GM12878 (cell line): ENCODE data around the gene SYNPO. TPM values are rescaled to one million over a fixed set of nuclear protein-coding genes. Genes with fewer than 3 reads are reported as not detected.

Experiments used
- ATAC-seq: fragments of 200-7000 bp; cut with Tn5 transposase; 3 replicates; pipeline ENCODE4 v1.9.1; 2020; ENCODE audit warnings: mild to moderate bottlenecking, moderate library complexity
- BruUV-seq: library from RNA; stranded (reverse); fragments of 400-500 nt; replicated peaks from 2 replicates; lab custom pipeline; 2021; lab: Mats Ljungman, UMichigan
- CTCF ChIA-PET: fragments of 300-600 bp; sonication (Branson Sonifier 250); formaldehyde crosslinking; extraction: SDS; loops from one replicate; lab custom pipeline; 2021; ENCODE audit warnings: inconsistent platforms; lab: Yijun Ruan, JAX
- POLR2A ChIA-PET: fragments of 350-600 bp; formaldehyde crosslinking; extraction: SDS; loops from one replicate; lab custom pipeline; 2021; ENCODE audit warnings: inconsistent platforms; lab: Charles Lee
- RAD21 ChIA-PET: fragments of 300-600 bp; sonication (Branson Sonifier 250); formaldehyde crosslinking; loops from one replicate; lab custom pipeline; 2023; ENCODE audit warnings: antibody characterized with exemption; ENCODE audit not compliant: unreplicated experiment; lab: Charles Lee
- SMC1A ChIA-PET: fragments of 300-600 bp; sonication (Branson Sonifier 250); formaldehyde crosslinking; loops from one replicate; lab custom pipeline; 2023; ENCODE audit not compliant: unreplicated experiment, uncharacterized antibody; lab: Charles Lee
- DNase-seq: peaks from one replicate; pipeline ENCODE4 v3.0.0-alpha.2; 2011; ENCODE audit warnings: low read depth, low spot score
- FAIRE-seq: peaks from 3 replicates; lab custom pipeline; 2011; peaks lifted over from hg19 to GRCh38; lab: Jason Lieb, UNC
- H2AFZ ChIP-seq: 2 replicates; pipeline ENCODE4 v1.6.0; 2011; ENCODE audit warnings: low read depth, low read length, control low read depth; ENCODE audit not compliant: control insufficient read depth
- H3K27ac ChIP-seq: 2 replicates; pipeline ENCODE4 v1.5.1; 2011; ENCODE audit warnings: control low read depth; ENCODE audit not compliant: control insufficient read depth, insufficient read depth
- H3K27me3 ChIP-seq, 2 experiments: replicated peaks in 1 of 2; 2 replicates each; pipeline versions ENCODE4 v1.6.0 to v1.6.1; 2011; ENCODE audit warnings: low read length in 1 of 2; ENCODE audit not compliant: control insufficient read depth in 2 of 2, insufficient read depth in 2 of 2
- H3K36me3 ChIP-seq, 2 experiments: 2 replicates each; pipeline ENCODE4 v1.5.1; 2011; ENCODE audit warnings: low read length in 1 of 2; ENCODE audit not compliant: control insufficient read depth in 2 of 2, insufficient read depth in 2 of 2
- H3K4me1 ChIP-seq: 2 replicates; pipeline ENCODE4 v1.6.1; 2011; ENCODE audit warnings: mild to moderate bottlenecking, low read length, moderate library complexity, mixed read lengths; ENCODE audit not compliant: control insufficient read depth, insufficient read depth
- H3K4me2 ChIP-seq: 2 replicates; pipeline ENCODE4 v1.6.0; 2011; ENCODE audit warnings: control low read depth; ENCODE audit not compliant: control insufficient read depth, insufficient read depth
- H3K4me3 ChIP-seq: fragments of 200-600 bp; sonication (generic); 2 replicates; pipeline ENCODE4 v1.5.1; 2016
- H3K79me2 ChIP-seq: 2 replicates; pipeline ENCODE4 v1.6.0; 2011; ENCODE audit warnings: low read length; ENCODE audit not compliant: control insufficient read depth, insufficient read depth
- H3K9ac ChIP-seq: 2 replicates; pipeline ENCODE4 v1.8.0; 2011; ENCODE audit warnings: low read length, control low read depth, mixed read lengths; ENCODE audit not compliant: control insufficient read depth, insufficient read depth
- H3K9me3 ChIP-seq: replicated peaks from 3 replicates; pipeline ENCODE4 v1.5.1; 2011; ENCODE audit warnings: mild to moderate bottlenecking, low read length; ENCODE audit not compliant: control insufficient read depth, insufficient read depth
- H4K20me1 ChIP-seq: 2 replicates; pipeline ENCODE4 v1.6.0; 2011; ENCODE audit not compliant: control insufficient read depth, insufficient read depth
- BACH1 ChIP-seq: fragments of 450-650 bp; IDR thresholded peaks from 2 replicates; pipeline ENCODE4 v1.6.1; 2017; ENCODE audit warnings: mild to moderate bottlenecking, borderline replicate concordance
- BMI1 ChIP-seq: fragments of 450-650 bp; IDR thresholded peaks from 2 replicates; pipeline ENCODE4 v1.6.1; 2016; ENCODE audit warnings: mild to moderate bottlenecking, moderate library complexity, borderline replicate concordance
- BRCA1 ChIP-seq: IDR thresholded peaks from 2 replicates; pipeline ENCODE4 v1.6.1; 2011; ENCODE audit warnings: low read depth, low read length, improper control_type of control experiment
- CEBPZ ChIP-seq: fragments of 150-350 bp; IDR thresholded peaks from 2 replicates; pipeline ENCODE4 v1.6.1; 2016; ENCODE audit warnings: low read depth, low read length
- JUNB ChIP-seq: IDR thresholded peaks from 2 replicates; pipeline ENCODE4 v1.6.1; 2016; ENCODE audit warnings: antibody characterized with exemption, mild to moderate bottlenecking
- JUND ChIP-seq: IDR thresholded peaks from 2 replicates; pipeline ENCODE4 v1.6.1; 2012; ENCODE audit warnings: low read depth, mild to moderate bottlenecking, low read length, improper control_type of control experiment, moderate library complexity
- MTA3 ChIP-seq: IDR thresholded peaks from 2 replicates; pipeline ENCODE4 v1.6.1; 2012; ENCODE audit warnings: low read length, inconsistent platforms, borderline replicate concordance
- MXI1 ChIP-seq: fragments of 150-350 bp; IDR thresholded peaks from 2 replicates; pipeline ENCODE4 v1.6.1; 2011; ENCODE audit warnings: low read depth, mild to moderate bottlenecking, inconsistent platforms, low read length, improper control_type of control experiment
- NFYA ChIP-seq: IDR thresholded peaks from 2 replicates; pipeline ENCODE4 v1.6.1; 2011; ENCODE audit warnings: low read depth, mild to moderate bottlenecking, low read length, improper control_type of control experiment, borderline replicate concordance
- PAX8 ChIP-seq: fragments of 450-650 bp; IDR thresholded peaks from 2 replicates; pipeline ENCODE4 v1.6.1; 2017; ENCODE audit warnings: mild to moderate bottlenecking, moderate library complexity
- SMAD5 ChIP-seq: IDR thresholded peaks from 2 replicates; pipeline ENCODE4 v1.6.1; 2016; ENCODE audit warnings: antibody characterized with exemption, low read depth
- SMC3 ChIP-seq: IDR thresholded peaks from 2 replicates; pipeline ENCODE4 v1.6.1; 2011; ENCODE audit warnings: low read length, improper control_type of control experiment, borderline replicate concordance
- STAT3 ChIP-seq: IDR thresholded peaks from 2 replicates; pipeline ENCODE4 v1.6.1; 2011; ENCODE audit warnings: low read depth, low read length, improper control_type of control experiment
- SUZ12 ChIP-seq: fragments of 200-600 bp; sonication (generic); IDR thresholded peaks from one replicate; pipeline ENCODE4 v1.6.1; 2018; ENCODE audit warnings: antibody characterized with exemption, mild to moderate bottlenecking; ENCODE audit not compliant: unreplicated experiment
- ZZZ3 ChIP-seq: IDR thresholded peaks from 2 replicates; pipeline ENCODE4 v1.6.1; 2011; ENCODE audit warnings: low read depth; ENCODE audit not compliant: control insufficient read depth, insufficient read length
- WGBS: methylation state at CpG from one replicate; pipeline ENCODE4 v1.1.6; 2016; ENCODE audit warnings: low lambda C conversion rate; ENCODE audit not compliant: insufficient replicate concordance, insufficient coverage; ENCODE audit errors: missing lambda C conversion rate; 5-methylcytosine and 5-hydroxymethylcytosine counted together
- in situ Hi-C: fragments of 300-500 bp; cut with MboI; formaldehyde crosslinking; loops from 9 replicates; pipeline ENCODE4 v1.14.3; 2018; ENCODE audit warnings: mixed read lengths
- intact Hi-C: fragments of 100-400 bp; cut with micrococcal nuclease; formaldehyde crosslinking; loops from one replicate; pipeline ENCODE4 v1.14.2; 2022; ENCODE audit not compliant: unreplicated experiment
- polyA plus RNA-seq, 11 experiments: library from polyadenylated mRNA; depleted of rRNA in 4 of 11; unstranded in 6 of 11; stranded (reverse) in 5 of 11; fragments of >200 nt; fragmentation: Nextera tagmentation in 4 of 11; fragmentation: Illumina TruSeq in 1 of 11; extraction: Ambion mirVana in 4 of 11; extraction: Trizol in 1 of 11; gene quantifications; 1 replicate in 1 of 11; 2 replicates in 10 of 11; pipeline versions ENCODE4 v1.2.1 to v1.2.3, GENCODE V29; 2011 to 2016; ENCODE audit warnings: inconsistent platforms in 2 of 11, missing spikeins in 2 of 11, low read depth in 1 of 11
- total RNA-seq, 4 experiments: library from RNA; depleted of rRNA in 3 of 4; stranded (reverse); fragments of >200 nt in 3 of 4; fragmentation: Illumina TruSeq in 1 of 4; extraction: Trizol in 1 of 4; gene quantifications; 2 replicates each; pipeline versions ENCODE4 v1.2.1 to v1.2.3, GENCODE V29; 2013 to 2021
- TF ChIP-seq, protein P1 (sequence below): IDR thresholded peaks from 2 replicates; pipeline ENCODE4 v1.6.1; 2011; ENCODE audit warnings: borderline replicate concordance, low read depth, mild to moderate bottlenecking, moderate library complexity, low read length; ENCODE audit not compliant: insufficient read depth, poor library complexity, severe bottlenecking
- TF ChIP-seq, protein P2 (sequence below): fragments of 450-650 bp; formaldehyde crosslinking; IDR thresholded peaks from 2 replicates; pipeline ENCODE4 v1.4.0; 2020; ENCODE audit warnings: mild to moderate bottlenecking, moderate library complexity

SYNPO gene
- total and polyA plus RNA-seq, 10 of the 15 experiments (the other 5 are each of a cell fraction or from before 2014, with no cell fraction given) = 0.77 to 21.0 (median 3.9) TPM

DNA sequence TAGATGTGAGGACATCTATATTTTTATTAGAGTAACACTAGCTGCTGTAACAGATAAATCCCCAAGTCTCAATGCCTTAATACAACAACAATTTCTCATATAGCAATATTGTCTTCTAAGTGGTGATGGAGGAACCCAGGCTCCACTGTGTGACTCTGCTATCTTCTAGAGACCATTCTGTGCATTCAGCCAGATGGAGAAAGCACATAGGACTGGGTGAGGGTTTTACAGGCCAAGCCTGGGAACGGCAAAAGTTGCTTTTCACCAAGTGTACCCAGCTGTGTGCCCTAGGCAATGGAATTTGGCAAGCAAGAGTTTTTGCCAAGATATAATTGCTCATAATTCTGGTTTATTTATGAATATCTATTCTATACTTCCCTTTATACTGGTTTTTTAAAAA lies 48.7 kb downstream of the SYNPO start:
- Histone ChIP-seq H3K4me1 (no peaks in the 10 kb centered on the region), H3K27me3 (no peaks in the 10 kb centered on the region), H3K36me3 (peaks cover 7 to 29% of the 10 kb centered on the region in 2 experiments), H3K79me2 (no peaks in the 10 kb centered on the region), H3K9me3 (no peaks in the 10 kb centered on the region), H3K9ac (no peak overlapping the region), H2AFZ (no peak overlapping the region), H4K20me1 (no peaks in the 10 kb centered on the region), H3K4me3 (no peak overlapping the region), H3K4me2 (no peak overlapping the region), H3K27ac (no peak overlapping the region)
- FAIRE-seq (no peak), DNase-seq (no peak), ATAC-seq (no peak)
- WGBS = 96% methylated on average over 1 of the region's 1 CpG
- SMC1A ChIA-PET = interaction anchor here (0.7 kb wide), 1 partner anchor 8 kb away, joined by 3 read pairs; no protein-coding TSS in a partner anchor
- CTCF ChIA-PET = interaction anchor here (0.7 kb wide), 1 partner anchor 11 kb away, joined by 3 read pairs; no protein-coding TSS in a partner anchor
- POLR2A ChIA-PET = interaction anchor here (1.1 kb wide), 1 partner anchor 11 kb away, joined by 8 read pairs; no protein-coding TSS in a partner anchor
- in situ Hi-C loops = no loop called here
- no peak for TF ChIP-seq NFYA
- no peak for TF ChIP-seq BACH1
- TF ChIP-seq BRCA1 = no peak
- TF ChIP-seq SMC3 = no peak
- TF ChIP-seq, protein P1, sequence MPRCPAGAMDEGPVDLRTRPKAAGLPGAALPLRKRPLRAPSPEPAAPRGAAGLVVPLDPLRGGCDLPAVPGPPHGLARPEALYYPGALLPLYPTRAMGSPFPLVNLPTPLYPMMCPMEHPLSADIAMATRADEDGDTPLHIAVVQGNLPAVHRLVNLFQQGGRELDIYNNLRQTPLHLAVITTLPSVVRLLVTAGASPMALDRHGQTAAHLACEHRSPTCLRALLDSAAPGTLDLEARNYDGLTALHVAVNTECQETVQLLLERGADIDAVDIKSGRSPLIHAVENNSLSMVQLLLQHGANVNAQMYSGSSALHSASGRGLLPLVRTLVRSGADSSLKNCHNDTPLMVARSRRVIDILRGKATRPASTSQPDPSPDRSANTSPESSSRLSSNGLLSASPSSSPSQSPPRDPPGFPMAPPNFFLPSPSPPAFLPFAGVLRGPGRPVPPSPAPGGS = no peak
- no peak for TF ChIP-seq SUZ12
- TF ChIP-seq BMI1 = no peak
- no peak for TF ChIP-seq PAX8
- TF ChIP-seq, protein P2, sequence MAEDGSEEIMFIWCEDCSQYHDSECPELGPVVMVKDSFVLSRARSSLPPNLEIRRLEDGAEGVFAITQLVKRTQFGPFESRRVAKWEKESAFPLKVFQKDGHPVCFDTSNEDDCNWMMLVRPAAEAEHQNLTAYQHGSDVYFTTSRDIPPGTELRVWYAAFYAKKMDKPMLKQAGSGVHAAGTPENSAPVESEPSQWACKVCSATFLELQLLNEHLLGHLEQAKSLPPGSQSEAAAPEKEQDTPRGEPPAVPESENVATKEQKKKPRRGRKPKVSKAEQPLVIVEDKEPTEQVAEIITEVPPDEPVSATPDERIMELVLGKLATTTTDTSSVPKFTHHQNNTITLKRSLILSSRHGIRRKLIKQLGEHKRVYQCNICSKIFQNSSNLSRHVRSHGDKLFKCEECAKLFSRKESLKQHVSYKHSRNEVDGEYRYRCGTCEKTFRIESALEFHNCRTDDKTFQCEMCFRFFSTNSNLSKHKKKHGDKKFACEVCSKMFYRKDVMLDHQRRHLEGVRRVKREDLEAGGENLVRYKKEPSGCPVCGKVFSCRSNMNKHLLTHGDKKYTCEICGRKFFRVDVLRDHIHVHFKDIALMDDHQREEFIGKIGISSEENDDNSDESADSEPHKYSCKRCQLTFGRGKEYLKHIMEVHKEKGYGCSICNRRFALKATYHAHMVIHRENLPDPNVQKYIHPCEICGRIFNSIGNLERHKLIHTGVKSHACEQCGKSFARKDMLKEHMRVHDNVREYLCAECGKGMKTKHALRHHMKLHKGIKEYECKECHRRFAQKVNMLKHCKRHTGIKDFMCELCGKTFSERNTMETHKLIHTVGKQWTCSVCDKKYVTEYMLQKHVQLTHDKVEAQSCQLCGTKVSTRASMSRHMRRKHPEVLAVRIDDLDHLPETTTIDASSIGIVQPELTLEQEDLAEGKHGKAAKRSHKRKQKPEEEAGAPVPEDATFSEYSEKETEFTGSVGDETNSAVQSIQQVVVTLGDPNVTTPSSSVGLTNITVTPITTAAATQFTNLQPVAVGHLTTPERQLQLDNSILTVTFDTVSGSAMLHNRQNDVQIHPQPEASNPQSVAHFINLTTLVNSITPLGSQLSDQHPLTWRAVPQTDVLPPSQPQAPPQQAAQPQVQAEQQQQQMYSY (CRISPR knock-in tag) = no peak
- no peak for TF ChIP-seq STAT3
- TF ChIP-seq SMAD5 = no peak
- no peak for TF ChIP-seq ZZZ3
- TF ChIP-seq JUND = no peak
- no peak for TF ChIP-seq MXI1
- TF ChIP-seq CEBPZ = no peak
- no peak for TF ChIP-seq JUNB
- no peak for TF ChIP-seq MTA3
- BruUV-seq = no TSS peak
- RAD21 ChIA-PET = no interaction called here
- intact Hi-C loops = no loop called here
